ENCODE measurements around the gene INAFM1.

INAFM1 gene

DNA sequence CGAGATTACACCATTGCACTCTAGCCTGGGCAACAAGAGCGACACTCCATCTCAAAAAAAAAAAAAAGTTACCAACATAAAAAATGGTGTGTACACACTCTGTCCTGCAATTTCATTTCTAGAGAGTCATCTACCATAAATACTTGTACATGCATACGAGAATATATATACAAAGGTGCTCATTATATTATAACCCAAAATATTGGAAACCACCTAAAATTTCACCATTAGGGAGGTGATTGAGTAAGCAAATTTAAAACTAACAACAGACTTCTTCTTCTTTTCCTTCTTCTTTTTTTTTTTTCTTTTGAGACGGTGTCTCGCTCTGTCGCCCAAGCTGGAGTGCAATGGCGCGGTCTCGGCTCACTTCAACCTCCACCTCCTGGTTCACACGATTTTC lies 27.6 kb downstream of the INAFM1 start:
- TF ChIP-seq POLR2A (IDR thresholded peaks at IDR 0.05; ENCODE audit: low read depth, low read length), result no peak
- no peak for DNase-seq (ENCODE audit: insufficient read length, low spot score)
- no peak for FAIRE-seq

DNA sequence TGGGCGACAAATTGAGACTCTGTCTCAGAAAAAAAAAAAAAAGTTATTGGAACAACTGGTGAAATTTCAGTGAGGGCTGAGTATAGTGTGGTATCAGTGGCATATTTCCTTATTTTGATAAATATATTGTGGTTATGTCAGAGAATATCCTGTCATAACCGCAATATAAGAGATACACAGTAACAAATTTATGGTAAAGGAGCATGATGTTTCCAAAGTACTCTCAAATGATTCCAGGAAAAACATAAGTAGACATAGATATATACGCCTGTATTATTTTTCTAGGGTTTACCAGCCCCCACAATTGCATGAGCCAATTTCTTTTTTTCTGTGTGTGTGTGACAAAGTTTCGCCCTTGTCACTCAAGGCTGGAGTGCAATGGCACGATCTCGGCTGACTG lies 29.3 kb downstream of the INAFM1 start:
- FAIRE-seq, result no peak
- TF ChIP-seq POLR2A (IDR thresholded peaks at IDR 0.05; ENCODE audit: low read depth, low read length), result no peak
- DNase-seq (ENCODE audit: insufficient read length, low spot score), result no peak

GRCh38 chr19:47305309-47305751 lies 30.6 kb downstream of the INAFM1 start:
- DNase-seq (ENCODE audit: insufficient read length, low spot score) (peak; percentile 46), FAIRE-seq (peak; percentile 81)
- TF ChIP-seq POLR2A (IDR thresholded peaks at IDR 0.05; ENCODE audit: low read depth, low read length), result no peak

DNA sequence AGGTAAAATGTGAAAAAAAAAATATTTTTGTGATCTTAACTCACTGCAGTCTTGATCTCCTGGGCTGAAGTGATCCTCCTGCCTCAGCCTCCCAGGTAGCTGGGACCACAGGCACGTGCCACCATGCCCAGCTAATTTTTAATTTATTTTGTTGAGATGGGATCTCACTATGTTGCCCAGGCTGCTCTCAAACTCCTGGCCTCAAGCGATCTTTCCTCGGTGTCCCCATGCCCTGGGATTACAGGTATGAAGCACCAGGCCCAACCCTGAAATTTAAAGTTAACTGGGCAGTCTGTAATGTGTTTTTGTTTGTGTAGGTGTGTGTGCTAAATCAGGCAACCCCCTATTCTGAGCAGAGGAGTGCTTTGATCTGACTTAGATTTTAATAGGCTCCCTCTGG lies 31.6 kb downstream of the INAFM1 start:
- FAIRE-seq, result no peak
- no peak for DNase-seq (ENCODE audit: insufficient read length, low spot score)
- no peak for TF ChIP-seq POLR2A (IDR thresholded peaks at IDR 0.05; ENCODE audit: low read depth, low read length)

DNA sequence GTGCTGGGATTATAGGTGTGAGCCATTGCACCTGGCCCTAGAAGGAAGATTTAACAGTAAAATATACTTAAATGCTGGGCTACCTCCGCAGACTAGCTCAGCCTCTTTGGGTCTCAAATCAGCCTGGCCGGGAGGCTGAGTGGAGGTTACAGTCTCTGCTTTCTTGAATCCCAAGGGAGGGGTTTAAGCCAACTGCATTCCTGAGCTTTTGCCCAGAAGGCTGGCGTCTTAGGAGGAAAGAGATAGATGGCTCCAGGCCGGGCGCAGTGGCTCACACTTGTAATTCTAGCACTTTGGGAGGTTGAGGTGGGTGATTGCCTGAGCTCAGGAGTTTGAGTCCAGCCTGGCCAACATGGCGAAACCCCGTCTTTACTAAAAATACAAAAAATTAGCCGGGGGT lies 34.4 kb downstream of the INAFM1 start:
- no peak for TF ChIP-seq POLR2A (IDR thresholded peaks at IDR 0.05; ENCODE audit: low read depth, low read length)
- DNase-seq (ENCODE audit: insufficient read length, low spot score), result no peak
- FAIRE-seq, result no peak

DNA sequence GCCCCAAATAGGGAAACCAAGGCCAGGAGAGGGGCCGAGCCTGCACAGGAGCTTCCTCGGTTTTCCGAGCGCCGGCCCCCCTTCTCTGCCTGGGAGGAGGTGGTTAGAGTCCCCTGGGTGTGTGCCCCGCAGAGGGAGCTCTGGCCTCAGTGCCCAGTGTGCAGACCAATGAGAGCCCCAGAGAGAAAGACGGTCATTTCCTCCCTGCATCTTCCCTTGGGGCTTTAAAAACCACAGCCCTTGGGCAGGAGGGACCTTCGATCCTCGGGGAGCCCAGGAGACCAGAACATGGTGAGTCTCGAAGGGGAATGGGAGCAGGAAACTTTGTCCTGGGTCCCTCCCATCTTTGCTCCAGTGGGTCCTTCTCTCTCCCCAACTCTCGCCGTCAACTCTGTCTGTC lies 34.9 kb downstream of the INAFM1 start, which contains the start of gene C5AR1:
TSS of gene C5AR1 (plus strand) at position 254 of the 400 bp plus-strand sequence. CDS start at position 289, 35 bp downstream.
- no peak for DNase-seq (ENCODE audit: insufficient read length, low spot score)
- no peak for FAIRE-seq

DNA sequence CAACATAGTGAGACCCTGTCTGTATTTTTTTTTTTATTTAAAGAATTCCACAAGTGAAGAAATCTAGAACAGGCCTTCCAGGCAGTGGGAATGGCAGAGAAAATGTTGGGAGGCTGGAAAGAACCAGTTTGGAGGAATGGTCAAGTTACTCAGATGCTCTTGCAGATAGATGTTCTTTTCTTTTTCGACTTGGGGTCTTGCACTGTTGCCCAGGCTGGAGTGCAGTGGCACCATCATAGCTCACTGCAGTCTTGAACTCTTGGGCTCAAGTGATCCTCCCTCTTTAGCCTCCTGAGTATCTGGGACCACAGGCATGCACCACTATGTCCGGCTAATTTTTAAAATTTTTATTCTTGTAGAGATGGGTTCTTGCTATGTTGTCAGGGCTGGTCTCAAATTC lies 35.6 kb downstream of the INAFM1 start:
- TF ChIP-seq POLR2A (IDR thresholded peaks at IDR 0.05; ENCODE audit: low read depth, low read length), result no peak
- DNase-seq (ENCODE audit: insufficient read length, low spot score) (no peak), FAIRE-seq (no peak)

More for the DNA sequence above, 34.9 kb downstream of the INAFM1 start, which contains the start of gene C5AR1:
- no peak for TF ChIP-seq POLR2A (IDR thresholded peaks at IDR 0.05; ENCODE audit: low read depth, low read length)

GRCh38 chr19:47310819-47311218 lies 36.1 kb downstream of the INAFM1 start:
- no peak for TF ChIP-seq POLR2A (IDR thresholded peaks at IDR 0.05; ENCODE audit: low read depth, low read length)
- DNase-seq (ENCODE audit: insufficient read length, low spot score) (no peak), FAIRE-seq (no peak)

DNA sequence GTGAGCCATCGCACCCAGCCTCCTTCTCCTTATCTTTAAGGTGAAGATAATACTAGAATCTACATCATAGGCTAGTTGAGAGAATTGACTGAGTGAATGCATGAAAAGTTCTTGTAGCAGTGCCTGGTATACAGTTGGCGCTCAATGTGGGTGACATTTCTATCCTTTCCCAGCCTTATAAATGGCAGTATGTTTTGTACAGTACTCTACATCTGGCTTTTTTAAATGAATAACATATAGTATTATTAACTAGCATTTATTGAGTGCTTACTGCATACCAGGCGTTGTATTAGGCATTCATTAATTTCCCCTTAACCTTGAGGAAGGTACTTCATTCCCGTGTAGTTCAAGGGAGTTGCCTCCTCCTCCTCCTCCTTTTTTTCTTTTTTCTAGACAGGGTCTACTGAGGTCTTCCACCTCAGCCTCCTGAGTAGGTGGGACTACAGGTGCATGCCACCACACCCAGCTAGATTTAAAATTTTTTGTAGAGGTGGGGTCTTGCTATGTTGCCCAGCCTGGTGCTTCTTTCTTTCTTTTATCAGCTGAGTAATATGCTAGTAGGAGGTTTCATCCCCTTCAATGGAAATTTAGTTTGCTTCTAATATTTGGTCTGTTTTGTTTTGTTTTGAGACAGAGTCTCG lies 37.8 kb downstream of the INAFM1 start:
- no peak for TF ChIP-seq POLR2A (IDR thresholded peaks at IDR 0.05; ENCODE audit: low read depth, low read length)
- DNase-seq (ENCODE audit: insufficient read length, low spot score) (no peak), FAIRE-seq (no peak)

- DNase-seq (ENCODE audit: insufficient read length, low spot score) (no peak), FAIRE-seq (no peak)
- TF ChIP-seq POLR2A (IDR thresholded peaks at IDR 0.05; ENCODE audit: low read depth, low read length), result no peak
Observed at GRCh38 chr19:47313754-47314295, 39.1 kb downstream of the INAFM1 start.

GRCh38 chr19:47315125-47315821 lies 40.6 kb downstream of the INAFM1 start:
- no peak for TF ChIP-seq POLR2A (IDR thresholded peaks at IDR 0.05; ENCODE audit: low read depth, low read length)
- DNase-seq (ENCODE audit: insufficient read length, low spot score) (peak; percentile 79), FAIRE-seq (peak; percentile 94)

- TF ChIP-seq POLR2A (IDR thresholded peaks at IDR 0.05; ENCODE audit: low read depth, low read length), result no peak
- FAIRE-seq, result no peak
- DNase-seq (ENCODE audit: insufficient read length, low spot score), result no peak
Observed at GRCh38 chr19:47316513-47316912, 41.8 kb downstream of the INAFM1 start.

GRCh38 chr19:47319923-47320871 lies 45.5 kb downstream of the INAFM1 start:
- TF ChIP-seq POLR2A (IDR thresholded peaks at IDR 0.05; ENCODE audit: low read depth, low read length), result no peak
- no peak for FAIRE-seq
- no peak for DNase-seq (ENCODE audit: insufficient read length, low spot score)

- FAIRE-seq (no peak), DNase-seq (ENCODE audit: insufficient read length, low spot score) (no peak)
- no peak for TF ChIP-seq POLR2A (IDR thresholded peaks at IDR 0.05; ENCODE audit: low read depth, low read length)
Observed at GRCh38 chr19:47321630-47322029, 46.9 kb downstream of the INAFM1 start.
